Fibroblast of lung (primary cell): ENCODE results near the gene MROH2A.

Experiments used
- CTCF ChIP-seq, 2 donors: IDR thresholded peaks in 1 of 2; conservative IDR thresholded peaks in 1 of 2; 1 replicate in 1 of 2; 2 replicates in 1 of 2; pipeline ENCODE4 v1.5.1; 2011 to 2012; ENCODE audit warnings: low read length in 2 of 2, control low read depth in 1 of 2, inconsistent platforms in 1 of 2, low read depth in 1 of 2, mild to moderate bottlenecking in 1 of 2
- EZH2 ChIP-seq: IDR thresholded peaks from 2 replicates; pipeline ENCODE4 v1.5.1; 2012; ENCODE audit warnings: low read length, control low read depth, mild to moderate bottlenecking; ENCODE audit errors: missing control alignments

- TF ChIP-seq CTCF (conservative IDR thresholded peaks at IDR 0.05 in 1 of 2, IDR thresholded peaks at IDR 0.05 in 1 of 2; ENCODE audit: low read depth in 1 of 2, low read length in 2 of 2) (no peak), EZH2 (no peak)
Observed at GRCh38 chr2:233840520-233840919, 62.4 kb downstream of the MROH2A start.
